ENCODE results near the gene CALD1.

DNA sequence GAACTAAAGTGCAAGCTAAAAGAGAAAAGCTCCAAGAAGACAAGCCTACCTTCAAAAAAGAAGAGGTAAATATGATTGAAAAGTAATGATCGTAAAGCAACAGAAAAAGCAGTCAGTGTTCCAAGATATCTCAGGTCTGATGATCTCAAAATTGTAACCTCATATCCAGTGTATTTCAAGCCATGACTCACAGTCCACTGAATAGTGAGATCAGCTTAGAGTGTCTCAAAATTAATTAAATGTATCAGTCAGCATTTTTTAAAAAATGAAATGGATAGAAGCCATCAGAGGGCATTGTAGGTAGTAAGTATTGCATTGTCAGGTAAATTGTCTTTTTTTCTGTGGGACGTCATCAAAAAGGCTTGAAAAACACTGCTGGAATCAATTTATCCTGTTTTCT is 156.3 kb downstream of the CALD1 start:
- TF ChIP-seq, protein P1, sequence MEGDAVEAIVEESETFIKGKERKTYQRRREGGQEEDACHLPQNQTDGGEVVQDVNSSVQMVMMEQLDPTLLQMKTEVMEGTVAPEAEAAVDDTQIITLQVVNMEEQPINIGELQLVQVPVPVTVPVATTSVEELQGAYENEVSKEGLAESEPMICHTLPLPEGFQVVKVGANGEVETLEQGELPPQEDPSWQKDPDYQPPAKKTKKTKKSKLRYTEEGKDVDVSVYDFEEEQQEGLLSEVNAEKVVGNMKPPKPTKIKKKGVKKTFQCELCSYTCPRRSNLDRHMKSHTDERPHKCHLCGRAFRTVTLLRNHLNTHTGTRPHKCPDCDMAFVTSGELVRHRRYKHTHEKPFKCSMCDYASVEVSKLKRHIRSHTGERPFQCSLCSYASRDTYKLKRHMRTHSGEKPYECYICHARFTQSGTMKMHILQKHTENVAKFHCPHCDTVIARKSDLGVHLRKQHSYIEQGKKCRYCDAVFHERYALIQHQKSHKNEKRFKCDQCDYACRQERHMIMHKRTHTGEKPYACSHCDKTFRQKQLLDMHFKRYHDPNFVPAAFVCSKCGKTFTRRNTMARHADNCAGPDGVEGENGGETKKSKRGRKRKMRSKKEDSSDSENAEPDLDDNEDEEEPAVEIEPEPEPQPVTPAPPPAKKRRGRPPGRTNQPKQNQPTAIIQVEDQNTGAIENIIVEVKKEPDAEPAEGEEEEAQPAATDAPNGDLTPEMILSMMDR (conservative IDR thresholded peaks at IDR 0.05; ENCODE audit: low read depth, low read length): no peak
- TF ChIP-seq EZH2 (IDR thresholded peaks at IDR 0.05; ENCODE audit: borderline replicate concordance, low read depth, low read length, poor library complexity, severe bottlenecking): no peak
